Erythroblast (primary cell): ENCODE results near the gene CFAP92.

Source experiments
- DNase-seq, 2 experiments: peaks; one replicate each; lab custom pipeline; 2025; lab: John Stamatoyannopoulos, UW
- GATA1 ChIP-seq: IDR thresholded peaks from 2 replicates; pipeline ENCODE4 v1.6.1; 2011; ENCODE audit warnings: low read depth, mild to moderate bottlenecking, control low read depth, low read length, moderate library complexity
- POLR2A ChIP-seq: IDR thresholded peaks from 2 replicates; pipeline ENCODE4 v1.6.1; 2011; ENCODE audit warnings: mild to moderate bottlenecking, low read length

The CFAP92 gene

GRCh38 chr3:129032716-129033115 is 38.8 kb upstream of the CFAP92 start:
- no peak for DNase-seq
- TF ChIP-seq GATA1 (no peak), POLR2A (no peak)

DNA sequence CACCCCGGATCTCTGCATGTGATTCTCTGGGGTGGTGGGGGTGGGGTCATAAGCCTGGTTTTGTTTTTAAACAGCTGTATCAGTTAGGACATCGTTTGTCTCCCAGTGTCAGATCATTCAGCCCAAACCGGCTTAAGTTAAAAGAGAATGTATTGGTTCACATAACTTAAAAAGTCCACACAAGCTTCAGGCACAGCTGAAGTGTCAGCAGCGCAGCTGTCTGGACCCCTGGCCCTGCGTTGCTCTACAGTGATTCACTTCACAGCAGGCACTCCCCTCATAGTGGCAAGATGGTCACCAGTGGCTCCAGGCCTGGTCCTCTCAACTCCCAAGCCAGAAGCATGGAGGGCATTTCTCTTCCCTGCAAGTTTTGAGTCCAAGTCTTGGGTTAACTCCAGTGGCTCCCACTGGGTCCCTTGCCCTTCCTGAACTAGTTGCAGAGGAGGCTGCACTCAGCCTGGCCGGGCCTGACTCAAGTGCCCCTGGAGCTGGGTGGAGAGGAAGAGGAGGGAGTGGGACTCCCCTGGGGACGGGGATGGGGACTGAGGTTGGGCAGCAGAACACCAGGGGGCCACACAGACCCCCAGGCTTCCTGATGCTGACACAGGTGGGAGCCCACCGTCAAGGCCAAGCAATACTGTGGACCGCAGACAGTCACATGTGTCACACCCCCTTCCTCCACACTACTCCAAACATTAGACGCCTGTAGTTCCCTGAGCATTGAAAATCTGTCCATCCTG is 37.8 kb upstream of the CFAP92 start:
- DNase-seq, result no peak
- TF ChIP-seq GATA1 (no peak), POLR2A (no peak)

GRCh38 chr3:129030611-129031010 is 36.7 kb upstream of the CFAP92 start:
- DNase-seq, result no peak
- TF ChIP-seq POLR2A (no peak), GATA1 (no peak)

GRCh38 chr3:129028866-129029265 is 35.0 kb upstream of the CFAP92 start:
- TF ChIP-seq GATA1 (no peak), POLR2A (no peak)
- no peak for DNase-seq

DNA sequence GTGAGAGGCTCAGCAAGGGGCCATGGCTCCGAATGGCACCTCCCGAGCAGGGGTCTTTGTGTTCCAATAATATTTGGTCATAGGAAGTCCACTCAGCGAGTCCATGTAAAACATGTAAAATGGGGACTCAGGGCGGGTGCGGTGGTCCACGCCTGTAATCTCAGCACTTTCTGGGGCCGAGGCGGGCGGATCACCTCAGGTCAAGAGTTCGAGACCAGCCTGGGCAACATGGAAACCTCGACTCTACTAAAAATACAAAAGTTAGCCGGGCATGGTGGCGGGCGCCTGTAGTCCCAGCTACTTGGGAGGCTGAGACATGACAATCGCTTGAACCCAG is 33.6 kb upstream of the CFAP92 start:
- DNase-seq, result no peak
- TF ChIP-seq POLR2A (no peak), GATA1 (no peak)

DNA sequence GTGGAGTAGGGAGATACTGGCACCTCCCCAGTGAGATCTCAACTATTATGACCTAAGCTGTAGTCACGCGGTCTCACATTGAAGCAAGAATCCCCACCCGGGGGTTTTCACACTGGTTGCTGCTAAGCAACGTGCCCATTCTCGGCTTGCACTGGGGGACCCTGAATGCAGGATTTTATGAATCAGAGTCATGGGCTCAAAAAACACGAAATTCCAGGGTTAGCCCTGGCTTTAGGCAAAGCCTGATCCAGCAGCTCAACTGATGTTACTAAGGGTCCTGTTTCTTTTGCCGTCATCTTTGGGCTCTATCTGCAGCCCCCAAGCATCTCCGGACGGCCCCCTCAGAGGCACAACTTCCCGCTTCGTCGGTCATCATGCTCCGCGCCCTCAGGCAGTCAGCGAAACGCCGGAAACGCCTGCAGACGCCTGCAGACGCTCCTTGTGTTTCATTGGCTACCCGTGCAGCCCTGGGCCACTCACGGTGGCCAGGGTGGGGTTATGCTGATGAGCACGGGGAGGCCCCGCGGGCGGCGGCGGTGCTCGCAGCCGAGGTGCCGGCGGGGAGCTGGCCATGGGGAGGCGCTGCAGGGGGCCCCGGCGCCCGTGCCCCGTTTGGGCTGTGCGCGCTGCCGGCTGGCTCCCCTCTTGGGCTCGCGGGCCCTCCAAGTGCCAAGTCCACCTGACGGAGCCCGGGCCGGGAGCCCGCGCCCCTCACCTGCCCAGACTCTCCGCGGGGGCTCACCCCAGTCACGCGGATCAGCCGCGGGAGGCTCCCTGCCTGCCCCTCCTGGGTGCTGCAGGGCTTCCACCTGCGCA is 33.1 kb upstream of the CFAP92 start:
- TF ChIP-seq GATA1 (no peak), POLR2A (peak; percentile 54)
- peak; percentile 94 for DNase-seq

DNA sequence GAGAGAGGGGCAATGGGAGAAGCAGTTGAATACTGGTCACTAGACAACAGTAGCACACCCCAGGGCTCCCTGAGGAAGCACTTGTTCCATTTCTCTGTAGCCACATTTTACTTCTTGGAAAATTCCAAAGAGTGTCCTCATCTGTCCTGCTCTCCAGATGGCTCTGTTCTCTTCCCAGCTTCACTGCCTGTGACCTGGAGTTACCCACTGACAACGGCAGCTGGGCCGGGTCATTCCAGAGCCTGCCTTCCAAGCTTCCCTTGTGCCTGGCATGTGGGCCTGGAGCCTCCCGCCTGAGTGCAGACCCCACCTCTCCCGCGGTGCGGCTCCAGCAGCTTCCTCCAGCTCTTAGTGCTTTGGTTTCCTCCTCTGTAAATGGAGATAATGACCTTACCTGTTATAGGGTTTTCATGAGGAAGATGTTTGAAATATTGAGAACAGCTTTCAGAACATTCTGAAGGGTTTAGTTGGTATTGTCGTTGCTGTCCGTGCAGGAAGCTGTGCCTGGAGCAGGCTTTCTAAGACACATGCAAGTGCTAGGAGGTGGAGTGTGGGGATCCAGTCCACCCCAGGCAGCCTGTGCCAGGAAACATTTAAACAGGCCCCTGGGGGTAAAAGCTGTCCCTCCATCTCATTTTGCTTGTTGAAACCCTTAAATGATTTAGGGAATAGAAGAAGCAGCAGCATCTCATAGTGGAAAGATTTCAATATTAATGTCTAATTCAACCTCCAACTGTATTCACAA is 32.0 kb upstream of the CFAP92 start:
- no peak for DNase-seq
- TF ChIP-seq GATA1 (no peak), POLR2A (no peak)

GRCh38 chr3:129025108-129025507 is 31.2 kb upstream of the CFAP92 start:
- DNase-seq, result no peak
- TF ChIP-seq GATA1 (no peak), POLR2A (no peak)

DNA sequence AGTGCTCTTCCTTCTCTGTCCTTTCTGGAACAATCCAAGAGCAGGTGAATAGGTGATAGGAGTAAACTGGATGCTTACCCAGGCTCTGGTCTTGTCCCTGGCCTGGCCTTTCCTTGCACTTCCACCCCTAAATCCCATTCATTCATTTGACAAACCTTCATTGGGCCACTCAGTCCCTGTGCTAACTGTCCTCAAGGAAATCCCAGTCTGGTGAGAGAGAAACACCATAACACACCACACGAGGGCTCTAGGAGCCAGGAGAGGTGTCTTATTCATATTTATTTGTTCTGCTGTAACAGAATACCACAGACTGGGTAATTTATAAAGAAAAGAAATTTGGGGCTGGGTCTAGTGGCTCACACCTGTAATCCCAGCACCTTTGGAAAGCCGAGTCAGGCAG is 30.0 kb upstream of the CFAP92 start:
- TF ChIP-seq GATA1, result no peak
- TF ChIP-seq POLR2A, result no peak
- peak in 1 of 2 experiments; percentile 8 for DNase-seq

DNA sequence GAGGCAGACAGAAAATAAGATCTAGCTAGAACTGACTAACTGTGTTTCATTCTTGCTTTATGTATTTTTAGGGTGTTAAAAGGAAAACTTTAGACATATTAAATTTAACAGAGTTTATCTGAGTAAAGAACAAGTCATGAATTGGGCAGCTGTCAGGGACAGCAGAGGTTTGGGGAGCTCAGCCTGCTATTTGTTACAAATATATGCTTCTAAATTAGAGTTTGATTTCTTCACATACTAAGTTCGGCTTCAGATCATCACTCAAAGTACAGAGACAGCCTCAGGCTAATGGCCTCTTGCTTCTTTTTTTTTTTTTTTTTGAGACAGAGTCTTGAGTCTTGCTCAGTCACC is 29.1 kb upstream of the CFAP92 start:
- TF ChIP-seq POLR2A, result no peak
- no peak for TF ChIP-seq GATA1

GRCh38 chr3:129022114-129023007 is 28.5 kb upstream of the CFAP92 start:
- no peak for DNase-seq
- no peak for TF ChIP-seq GATA1
- no peak for TF ChIP-seq POLR2A

More for the DNA sequence above, 29.1 kb upstream of the CFAP92 start:
- DNase-seq, result no peak

DNA sequence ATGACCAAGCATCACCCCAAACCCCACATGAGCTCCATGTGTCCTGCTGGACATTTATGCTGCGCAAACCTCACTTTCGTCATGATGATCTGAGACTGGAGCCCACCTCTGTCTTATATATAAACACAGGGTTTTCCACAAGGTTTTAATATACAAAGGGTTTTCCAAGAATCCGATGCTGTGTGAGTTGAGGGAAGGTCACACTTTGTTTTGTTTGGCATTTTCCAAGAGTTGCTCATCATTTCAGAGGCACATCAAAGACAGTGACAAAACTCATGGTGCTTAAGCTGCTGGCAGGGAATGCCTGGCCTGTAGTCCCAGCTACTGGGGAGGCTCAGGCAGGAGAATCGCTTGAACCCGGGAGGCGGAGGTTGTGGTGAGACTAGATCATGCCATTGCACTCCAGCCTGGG is 27.3 kb upstream of the CFAP92 start:
- TF ChIP-seq POLR2A, result no peak
- TF ChIP-seq GATA1, result no peak
- no peak for DNase-seq

GRCh38 chr3:129020691-129021090 is 26.8 kb upstream of the CFAP92 start:
- no peak for TF ChIP-seq GATA1
- no peak for TF ChIP-seq POLR2A
- DNase-seq, result no peak

DNA sequence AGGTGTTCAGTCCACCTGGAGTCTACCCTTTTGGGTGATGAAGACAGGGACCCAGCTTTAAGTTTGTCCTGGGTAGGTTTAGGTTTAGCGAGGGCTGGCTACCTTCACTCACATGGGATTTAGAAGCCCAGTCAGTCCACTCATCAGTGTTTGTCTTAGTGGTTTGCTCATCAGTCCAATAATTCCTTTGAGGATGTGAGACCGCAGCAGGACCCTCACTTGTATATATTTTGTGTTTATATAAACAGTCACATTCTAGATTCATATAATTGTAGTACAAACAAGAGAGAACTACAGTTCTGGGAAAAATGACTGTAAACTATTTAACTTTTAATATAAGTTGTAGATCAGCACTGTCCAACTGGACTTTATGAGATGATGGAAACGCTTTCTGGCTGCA is 25.4 kb upstream of the CFAP92 start:
- no peak for TF ChIP-seq GATA1
- TF ChIP-seq POLR2A, result no peak
- no peak for DNase-seq
